OCI-LY1 (cell line): Measurements from ENCODE around the gene GRK1.

Experiments used
- CTCF ChIP-seq: fragments of 200-600 bp; sonication (generic), shearing (Covaris generic); IDR thresholded peaks from 2 replicates; pipeline ENCODE4 v1.5.1; 2017; ENCODE audit warnings: mild to moderate bottlenecking, antibody characterized with exemption, low read length, moderate library complexity, mixed read lengths
- EZH2 ChIP-seq: fragments of 200-600 bp; sonication (generic), shearing (Covaris generic); IDR thresholded peaks from 2 replicates; pipeline ENCODE4 v1.8.0; 2017; ENCODE audit warnings: borderline replicate concordance, mixed run types, mild to moderate bottlenecking, antibody characterized with exemption, low read length, moderate library complexity, mixed read lengths

DNA sequence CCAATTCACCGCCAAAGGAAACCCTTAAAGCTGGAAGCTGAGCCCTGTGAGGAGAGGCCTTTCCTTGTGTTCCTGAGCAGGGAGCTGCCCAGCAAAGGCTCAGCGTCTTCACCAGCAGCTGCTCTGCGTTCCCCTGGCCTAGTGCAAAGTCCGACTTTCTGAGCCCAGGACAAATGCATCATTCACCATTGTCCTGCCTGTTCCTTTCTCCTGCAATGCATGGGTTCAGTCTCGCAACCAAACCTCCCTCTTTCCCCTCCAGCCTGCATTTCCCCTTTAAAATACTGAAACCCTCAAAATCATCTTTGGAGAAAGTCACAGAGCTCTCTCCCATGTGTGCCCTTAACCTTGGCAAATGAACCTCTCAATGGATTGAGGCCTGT lies 79.1 kb downstream of the GRK1 start:
- TF ChIP-seq CTCF: no peak
- TF ChIP-seq EZH2: no peak
